GM21825 (cell line): ENCODE results near the gene FAM111A.
A peak's percentile ranks its signal among the peaks of the same experiment; 100 is the strongest.

Experiments
- ATAC-seq: cut with Tn5 transposase; IDR thresholded peaks from one replicate; pipeline ENCODE4 v1.9.1; 2021; ENCODE audit warnings: mild to moderate bottlenecking, moderate library complexity; ENCODE audit not compliant: unreplicated experiment

Gene FAM111A

DNA sequence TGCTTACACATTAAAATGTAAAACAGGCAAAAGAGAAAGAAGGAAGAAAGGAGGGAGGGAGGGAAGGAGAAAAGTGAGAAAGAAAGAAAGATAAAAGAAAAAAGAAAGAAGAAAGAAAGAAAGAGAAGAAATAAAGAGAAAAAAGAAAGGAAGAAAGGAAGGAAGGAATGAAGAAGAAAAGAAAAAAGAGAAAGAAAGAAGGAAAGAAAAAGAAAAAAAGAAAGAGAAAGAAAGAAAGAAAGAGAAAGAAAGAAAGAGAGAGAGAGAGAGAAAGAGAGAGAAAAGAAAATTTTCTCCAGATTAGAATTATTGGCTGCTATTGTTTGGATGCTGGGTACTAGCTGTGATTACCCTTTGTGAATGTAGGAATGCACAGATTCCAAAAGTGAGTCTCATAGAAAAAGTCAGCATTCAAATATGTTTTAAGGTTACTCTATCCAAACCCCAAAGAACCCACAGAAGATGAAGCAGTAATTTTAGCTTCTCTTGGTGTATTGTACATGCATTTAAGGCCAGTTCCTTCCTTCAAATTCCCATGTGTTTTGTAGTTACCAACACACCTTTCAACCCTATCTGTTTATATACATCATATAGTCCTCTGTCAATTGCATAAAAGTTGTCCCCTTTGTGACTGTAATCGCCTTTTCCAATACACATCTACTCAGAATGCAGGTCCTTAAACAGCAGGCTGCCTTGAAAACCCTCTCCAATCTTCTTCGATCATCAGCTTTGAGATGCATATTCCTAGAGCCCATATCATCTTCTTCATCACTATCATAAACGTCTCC is 789 bp upstream of the FAM111A start:
- no peak for ATAC-seq

DNA sequence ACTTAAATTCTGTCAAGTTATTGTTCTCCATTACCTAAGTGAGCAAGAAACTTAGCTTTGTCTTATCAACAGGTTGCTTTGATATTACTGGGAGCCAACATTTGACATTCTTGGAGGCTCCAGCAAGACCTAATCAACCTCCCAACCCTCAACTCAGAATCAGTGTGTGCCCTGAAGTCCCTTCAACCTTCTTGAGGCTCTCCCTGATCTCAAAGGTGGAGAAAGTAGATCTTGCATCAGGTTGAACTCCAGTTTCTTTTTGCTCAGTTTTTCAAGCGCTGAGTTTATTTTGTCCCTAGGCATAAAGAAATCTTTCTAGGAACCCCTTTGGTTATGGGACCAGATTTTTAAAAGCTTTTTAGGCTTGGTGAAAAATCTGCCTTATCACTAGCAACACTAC is 1.4 kb downstream of the FAM111A start:
- ATAC-seq, result no peak

DNA sequence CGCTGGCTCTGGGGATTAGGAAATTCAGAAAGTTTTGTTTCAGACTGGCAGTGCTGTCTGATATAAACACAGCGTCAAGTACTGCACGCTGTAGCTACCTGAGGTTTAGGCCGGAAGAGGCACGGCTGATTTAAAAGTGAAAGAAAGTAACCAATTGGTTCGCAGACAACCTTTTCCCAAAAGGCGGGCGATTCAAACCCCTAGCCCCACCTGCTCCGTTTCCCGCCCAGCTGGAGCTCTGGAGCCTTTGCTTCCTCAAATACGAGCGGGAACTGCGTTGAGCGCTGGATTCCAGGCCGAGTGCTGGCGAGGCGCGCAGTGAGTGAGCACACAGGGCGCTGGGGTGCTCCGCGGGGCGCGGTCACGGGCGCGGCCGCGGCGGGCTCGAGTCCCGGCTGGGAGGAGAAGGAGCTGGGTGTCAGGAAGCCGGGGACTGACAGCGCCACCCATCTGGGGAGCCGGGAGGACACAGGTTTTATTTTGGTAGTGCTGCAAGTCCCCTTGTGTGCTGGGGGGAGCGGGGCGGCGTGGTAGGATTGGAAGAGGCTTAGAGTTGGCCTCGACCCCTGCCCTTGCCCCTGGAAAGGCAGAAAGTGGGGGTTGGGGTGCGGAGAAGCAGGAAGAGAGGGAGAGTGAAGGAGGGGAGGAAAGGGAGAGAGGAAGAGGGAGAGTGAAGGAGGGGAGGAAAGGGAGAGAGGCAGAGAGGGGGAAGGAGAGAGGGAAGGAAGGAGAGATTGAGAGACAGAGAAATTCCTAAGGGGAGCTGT is 2.1 kb downstream of the FAM111A start:
- ATAC-seq, result peak; percentile 55

DNA sequence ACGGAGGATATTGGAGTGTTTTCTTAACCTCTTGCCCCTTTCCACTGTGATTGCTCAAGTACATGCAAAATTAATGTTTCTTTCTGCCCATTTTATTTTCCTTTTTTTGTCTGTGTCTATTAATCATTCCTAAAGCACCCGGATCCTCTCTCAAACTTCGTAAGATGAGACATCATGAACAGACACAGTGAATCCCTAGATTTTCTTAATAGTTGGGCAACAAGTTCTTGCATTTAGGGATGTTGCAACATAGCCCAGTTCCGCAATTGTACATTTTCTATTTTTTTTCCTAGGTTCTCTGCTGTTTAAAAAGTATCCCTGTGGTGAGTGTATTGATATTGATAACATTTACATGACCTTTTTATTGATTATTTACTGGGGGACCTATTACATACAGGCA is 2.9 kb downstream of the FAM111A start:
- no peak for ATAC-seq

DNA sequence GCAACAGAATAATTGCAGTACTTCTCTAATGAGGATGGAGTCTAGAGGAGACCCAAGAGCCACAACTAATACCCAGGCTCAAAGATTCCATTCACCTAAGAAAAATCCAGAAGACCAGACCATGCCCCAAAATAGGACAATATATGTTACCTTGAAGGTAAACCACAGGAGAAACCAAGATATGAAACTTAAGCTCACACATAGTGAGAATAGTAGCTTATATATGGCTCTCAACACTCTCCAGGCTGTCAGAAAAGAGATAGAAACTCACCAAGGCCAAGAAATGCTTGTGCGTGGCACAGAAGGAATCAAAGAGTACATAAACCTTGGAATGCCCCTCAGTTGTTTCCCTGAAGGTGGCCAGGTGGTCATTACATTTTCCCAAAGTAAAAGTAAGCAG is 9.1 kb downstream of the FAM111A start:
- no peak for ATAC-seq

DNA sequence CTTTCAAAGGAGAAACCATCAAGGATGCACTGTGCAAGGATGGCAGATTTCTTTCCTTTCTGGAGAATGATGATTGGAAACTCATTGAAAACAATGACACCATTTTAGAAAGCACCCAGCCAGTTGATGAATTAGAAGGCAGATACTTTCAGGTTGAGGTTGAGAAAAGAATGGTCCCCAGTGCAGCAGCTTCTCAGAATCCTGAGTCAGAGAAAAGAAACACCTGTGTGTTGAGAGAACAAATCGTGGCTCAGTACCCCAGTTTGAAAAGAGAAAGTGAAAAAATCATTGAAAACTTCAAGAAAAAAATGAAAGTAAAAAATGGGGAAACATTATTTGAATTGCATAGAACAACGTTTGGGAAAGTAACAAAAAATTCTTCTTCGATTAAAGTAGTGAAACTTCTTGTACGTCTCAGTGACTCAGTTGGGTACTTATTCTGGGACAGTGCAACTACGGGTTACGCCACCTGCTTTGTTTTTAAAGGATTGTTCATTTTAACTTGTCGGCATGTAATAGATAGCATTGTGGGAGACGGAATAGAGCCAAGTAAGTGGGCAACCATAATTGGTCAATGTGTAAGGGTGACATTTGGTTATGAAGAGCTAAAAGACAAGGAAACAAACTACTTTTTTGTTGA is 9.8 kb downstream of the FAM111A start:
- ATAC-seq, result peak; percentile 78

DNA sequence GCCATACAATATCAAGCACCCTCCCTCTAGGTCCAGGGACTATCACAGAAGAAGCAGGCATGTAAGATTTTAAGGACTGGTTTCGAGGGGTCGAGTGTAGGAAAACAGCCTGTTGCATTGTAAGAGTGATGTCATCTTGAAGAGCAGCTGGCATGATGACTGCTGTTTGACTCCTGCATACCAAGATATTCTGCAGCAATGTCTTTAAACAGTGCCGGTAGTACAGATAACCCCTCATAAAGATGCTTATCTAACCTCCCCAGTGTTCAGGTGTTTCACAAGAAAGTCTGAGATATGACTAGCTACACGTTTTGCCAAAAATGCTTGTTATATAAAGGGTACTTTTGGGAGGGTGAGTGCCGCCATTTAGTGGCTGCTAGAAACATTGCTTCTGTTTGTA is 12.0 kb downstream of the FAM111A start:
- no peak for ATAC-seq

DNA sequence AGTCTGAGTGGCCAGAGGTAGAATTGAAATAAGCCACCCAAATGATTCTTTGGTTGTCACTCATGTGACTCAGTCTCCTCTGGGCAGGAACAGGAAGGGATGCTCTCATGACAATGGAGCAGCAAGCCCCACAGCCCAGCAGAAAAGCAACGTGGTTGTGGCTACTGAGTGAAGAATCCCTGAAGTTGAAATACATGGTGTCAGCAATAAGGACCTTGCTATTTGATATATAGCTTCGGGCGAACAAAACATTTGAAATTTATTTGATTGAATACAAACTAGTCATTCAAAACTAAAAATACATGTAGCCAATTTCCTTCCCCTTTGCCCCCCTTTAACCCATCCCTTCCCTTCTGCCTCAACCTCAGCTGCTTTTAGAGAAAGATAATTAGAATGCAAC is 14.8 kb downstream of the FAM111A start:
- no peak for ATAC-seq

DNA sequence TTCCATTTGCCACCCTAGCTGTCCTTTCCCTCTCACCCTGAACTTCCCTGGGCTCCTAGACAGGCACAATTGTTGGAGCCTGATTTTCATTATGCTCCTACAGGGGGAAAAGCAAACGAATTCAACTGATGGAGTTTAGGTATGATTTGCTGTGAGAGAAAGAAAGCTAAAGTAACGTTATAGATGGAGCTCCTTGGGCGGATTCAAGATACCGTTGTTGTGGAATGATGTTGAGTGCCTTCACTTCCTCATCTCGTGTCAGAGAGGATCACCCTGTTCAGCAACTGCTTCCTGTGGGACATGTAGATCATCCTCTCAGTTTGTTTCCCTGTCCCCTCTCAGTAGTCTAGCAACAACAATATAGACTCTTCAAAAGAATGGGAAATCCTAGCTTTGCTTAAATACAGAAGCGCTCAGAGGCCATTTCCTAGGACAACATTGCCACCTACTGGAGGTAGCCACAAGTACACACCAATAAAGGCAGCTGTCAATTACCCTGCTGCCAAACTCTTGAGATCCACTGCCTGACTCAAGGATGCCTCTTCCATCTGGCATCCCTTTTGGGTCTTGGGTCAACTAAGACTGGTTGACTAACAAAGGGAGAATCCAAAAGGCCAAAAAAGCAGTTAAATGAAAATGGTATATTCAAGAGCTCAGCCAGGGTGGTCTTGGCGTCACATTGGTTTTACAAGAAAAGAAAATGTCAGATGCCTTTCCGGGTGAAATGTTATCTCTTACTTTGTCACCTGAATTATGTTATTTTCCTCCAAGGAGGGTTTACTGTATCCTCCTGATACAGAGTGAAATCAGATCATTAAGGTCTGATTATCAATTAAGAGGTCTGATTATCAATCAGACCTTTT is 15.8 kb downstream of the FAM111A start:
- ATAC-seq, result peak; percentile 74

DNA sequence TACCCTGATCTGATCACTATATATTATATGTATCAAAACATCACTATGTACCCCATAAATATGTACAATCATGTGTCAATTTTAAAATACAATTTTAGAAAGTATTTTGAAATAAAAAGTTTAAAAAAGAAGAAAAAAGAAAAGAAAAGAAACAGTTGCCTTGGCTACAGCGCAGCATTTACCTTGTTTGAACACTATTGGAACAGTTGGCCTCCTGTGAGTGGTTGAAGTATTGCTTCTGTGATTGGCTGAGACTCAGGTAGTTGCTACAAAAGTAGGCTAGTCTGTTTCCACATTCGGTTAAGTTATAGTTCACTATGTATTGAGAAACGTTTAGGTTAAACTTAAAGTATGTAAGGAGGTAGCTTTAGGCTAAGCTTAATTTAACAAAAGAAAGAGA is 21.4 kb downstream of the FAM111A start:
- ATAC-seq, result no peak

DNA sequence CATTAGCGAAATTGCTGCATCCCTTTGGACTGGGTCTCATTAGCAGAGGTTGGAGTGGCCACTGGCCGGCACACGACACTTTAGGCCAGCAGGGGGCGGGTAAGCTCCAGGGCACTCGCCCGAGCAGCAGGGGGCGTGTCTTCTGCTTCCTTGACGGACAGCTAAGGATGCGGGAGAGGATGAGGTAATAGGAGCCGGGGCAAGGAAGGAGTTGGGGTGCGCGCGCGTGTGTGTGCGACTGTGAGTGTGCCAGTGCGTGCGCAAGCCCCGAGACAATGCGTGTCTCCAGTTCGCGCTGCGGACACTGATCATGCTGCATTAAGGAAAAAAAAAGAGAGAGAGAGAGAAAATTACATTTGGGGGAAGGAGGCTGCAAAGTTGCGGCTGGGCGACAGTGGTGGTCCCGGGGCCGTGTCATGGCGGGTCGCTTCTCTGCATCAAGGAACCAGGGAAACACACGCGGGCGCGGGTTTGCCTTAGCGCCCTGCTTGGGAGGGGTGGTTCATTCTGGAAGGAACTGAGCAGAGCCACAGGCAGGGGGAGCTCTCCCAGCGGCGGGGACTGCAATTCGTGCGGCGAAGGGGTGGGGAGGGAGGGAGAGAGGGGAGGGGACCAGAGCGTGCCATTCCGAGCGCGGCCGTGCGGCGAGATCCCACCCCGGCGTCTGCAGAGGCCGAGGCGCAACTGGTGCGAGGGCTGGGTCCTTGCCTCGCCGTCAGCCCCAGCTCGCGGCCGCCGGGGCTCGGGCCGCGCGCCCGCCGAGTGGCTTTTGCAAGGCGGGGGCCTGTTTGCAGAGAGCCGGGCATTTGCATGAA is 29.1 kb downstream of the FAM111A start, which contains the start of gene DTX4:
Gene DTX4 (plus strand): TSS at position 625 of the 815 bp plus-strand sequence. CDS start 464 bp downstream, outside the sequence.
- ATAC-seq, result peak; percentile 65

DNA sequence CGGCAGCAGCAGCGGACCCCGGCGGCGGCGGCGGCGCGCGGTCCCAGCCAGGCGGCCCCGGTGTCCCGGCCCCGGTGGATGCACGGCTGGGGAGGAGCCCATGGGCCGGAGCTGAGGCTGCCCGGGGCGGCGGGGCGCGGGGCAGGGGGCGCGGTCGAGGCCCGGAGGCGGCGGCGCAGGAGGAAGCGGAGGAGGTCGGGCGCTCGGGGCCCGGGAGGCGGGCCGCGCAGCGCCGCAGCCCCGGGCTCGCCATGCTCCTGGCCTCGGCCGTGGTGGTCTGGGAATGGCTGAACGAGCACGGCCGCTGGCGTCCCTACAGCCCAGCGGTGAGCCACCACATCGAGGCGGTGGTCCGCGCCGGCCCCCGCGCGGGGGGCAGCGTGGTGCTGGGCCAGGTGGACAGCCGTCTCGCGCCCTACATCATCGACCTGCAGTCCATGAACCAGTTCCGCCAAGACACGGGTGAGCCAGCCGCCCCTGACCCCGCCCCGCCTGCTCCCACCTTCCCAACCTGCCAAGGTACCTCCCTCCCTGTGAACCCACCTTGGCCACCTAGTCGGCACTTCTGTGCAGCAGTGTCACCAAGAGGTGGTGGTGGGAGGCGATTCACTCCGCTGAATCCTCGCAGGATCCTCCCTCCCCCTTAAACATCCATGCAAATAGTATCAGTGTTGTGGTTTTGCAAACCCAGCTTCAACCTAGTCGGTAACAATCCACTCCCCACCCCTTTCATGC is 29.9 kb downstream of the FAM111A start:
- ATAC-seq, result peak; percentile 28

DNA sequence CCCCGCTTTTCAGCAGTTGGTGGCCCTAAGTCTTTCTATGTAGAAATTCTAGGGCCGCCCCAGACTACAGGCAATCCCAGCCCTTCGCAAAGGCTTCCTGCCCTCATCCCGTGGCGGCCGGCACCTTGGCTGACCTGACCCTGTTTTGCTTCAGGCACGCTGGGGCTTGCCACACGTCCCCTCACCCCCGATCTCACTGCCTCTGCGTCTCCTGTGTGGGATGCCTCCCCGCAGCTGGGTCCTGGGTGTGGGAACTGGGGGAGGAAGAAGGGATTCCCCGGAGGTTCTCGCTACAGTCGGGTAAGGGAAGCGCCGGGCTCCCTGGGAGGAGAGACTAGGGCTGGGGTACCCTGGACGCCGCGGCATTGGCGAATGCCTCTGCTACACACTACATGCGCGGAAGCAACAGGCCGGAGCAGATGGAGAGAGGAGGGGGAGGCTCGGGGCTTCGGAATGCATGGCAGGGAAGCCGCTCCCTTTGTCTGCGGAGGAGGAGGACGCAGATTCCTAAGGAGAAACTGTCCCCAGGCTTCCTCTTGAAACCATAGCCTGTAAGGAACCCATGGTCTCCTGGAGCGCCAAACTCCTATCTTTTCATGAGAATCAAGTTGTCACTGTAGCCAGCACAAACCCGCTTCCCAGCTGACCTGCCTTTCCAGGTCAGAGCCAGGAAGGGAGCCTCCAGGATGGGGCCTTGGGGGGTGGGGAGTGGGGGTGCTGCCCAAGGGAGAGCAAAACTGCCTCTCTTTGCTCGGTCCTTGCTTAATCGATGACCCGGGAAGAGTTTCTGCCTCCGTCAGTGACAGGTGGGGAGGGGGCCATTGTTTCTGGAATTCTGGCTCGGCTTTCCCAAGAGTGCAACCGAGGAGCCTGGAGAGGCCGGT is 30.7 kb downstream of the FAM111A start:
- no peak for ATAC-seq

DNA sequence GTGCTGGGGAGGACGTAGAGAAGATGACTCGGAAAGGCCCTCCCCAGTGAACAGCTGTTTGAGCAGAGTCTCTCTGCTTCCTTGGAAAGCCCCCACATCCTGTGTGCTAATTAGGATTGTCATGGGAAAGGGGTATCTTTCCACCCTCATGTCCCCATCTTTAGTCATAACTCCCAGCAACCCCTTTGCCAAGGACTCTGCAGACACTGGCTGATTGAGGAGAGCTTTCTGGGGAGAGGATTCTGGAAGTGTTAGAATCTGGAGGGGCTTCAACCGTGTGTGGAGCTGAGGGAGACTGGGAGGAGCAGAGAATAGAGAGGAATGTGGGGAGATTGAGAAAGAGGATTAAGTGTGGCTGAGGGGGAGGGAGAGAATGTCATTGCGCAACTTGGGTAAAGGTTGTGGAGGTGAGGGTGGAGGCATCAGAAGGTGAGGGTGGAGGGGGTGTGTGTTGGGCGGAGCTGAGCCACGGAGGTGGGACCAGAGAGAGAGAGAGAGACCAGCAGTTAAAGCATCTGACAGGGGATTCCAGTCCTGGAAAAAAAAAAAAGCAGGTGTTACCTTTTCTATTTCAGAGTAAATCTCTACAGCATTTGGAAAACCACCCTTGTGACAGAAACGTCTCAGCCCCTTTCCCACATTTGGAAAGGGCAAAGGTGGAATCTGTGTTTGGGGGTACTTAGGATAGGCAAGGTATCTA is 31.5 kb downstream of the FAM111A start:
- no peak for ATAC-seq

DNA sequence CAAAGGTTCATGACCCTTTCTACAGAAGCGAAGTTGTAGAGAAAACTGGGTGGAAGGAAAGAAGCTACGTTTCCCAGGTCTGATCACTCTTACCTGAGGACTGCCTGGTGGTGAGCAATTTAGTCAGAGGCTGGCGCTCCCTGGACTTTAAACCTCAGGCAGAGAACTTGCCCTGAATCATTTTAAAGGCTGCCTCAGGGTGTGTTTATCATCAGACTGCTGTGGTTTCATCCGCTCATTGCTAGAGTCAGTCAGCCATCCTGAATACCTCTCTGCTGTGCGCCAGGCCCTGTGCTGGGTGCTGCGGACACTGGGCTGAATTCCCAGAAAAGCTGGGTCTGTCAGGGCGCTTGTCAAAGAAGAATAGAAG is 32.0 kb downstream of the FAM111A start:
- ATAC-seq, result no peak

DNA sequence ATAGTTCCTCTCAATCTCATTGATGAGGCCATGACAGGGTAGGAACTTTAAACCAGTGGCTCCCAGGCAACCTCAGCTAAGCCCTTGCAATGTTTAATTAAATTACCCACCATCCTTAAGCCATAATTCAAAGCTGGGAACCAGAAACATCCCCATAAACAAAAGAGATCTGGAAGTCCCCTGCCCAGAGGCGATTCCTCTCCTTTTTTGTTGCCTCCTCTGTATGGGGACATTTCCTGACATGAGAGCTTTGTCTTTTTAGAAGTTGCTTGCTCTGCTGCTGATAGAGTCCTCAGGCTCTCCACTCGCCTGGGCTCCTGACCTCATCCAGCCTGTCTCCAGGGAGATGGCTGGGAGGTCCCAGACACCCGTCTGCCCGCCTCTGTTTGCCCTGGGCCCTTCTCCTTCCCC is 32.4 kb downstream of the FAM111A start:
- no peak for ATAC-seq

DNA sequence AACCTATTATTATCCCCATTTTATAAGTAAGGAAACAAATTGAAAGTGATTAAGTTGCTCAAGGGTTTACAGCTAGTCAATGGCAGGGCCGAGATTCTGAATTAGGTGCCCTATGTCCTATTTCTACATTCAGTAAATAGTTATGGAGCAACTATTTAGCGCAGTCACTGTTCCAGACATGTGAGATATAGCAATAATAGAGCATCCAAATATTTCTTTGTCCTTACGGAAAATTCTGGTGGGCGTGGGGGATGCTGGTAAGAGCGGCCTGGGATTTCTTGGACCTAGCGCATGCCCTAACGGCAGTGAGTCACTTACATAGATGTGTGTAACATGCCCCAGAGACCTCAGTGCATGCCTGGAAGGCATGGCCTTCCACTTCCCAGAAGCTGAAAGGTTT is 33.7 kb downstream of the FAM111A start:
- ATAC-seq, result no peak

DNA sequence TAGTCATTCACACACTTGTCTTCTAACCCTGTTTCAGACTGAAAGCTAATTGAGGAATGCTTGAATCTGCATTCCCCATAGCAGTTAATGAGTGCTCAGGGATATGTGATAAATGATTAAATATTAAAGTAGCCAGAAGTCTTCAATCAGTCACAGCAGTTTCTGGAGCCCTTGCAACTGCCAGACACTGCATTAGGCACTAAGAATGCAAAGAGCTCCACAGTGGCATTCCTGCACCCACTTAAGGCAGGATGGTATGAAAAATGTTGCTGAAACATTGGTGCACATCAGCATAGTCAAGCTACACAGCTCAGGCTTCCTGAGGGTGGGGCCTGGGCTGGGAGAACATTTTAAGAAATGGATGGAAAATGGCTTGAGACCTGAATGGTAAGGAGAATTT is 35.7 kb downstream of the FAM111A start:
- no peak for ATAC-seq
